Measurements from ENCODE around the gene STK36. TPM values are rescaled to one million over a fixed set of nuclear protein-coding genes. Genes with fewer than 3 reads are reported as not detected.
A peak's percentile ranks its signal among the peaks of the same experiment; 100 is the strongest.

Gene STK36
- total and polyA plus RNA-seq, 8 donors, result 8.3 to 54.0 (median 22.1) TPM

GRCh38 chr2:218732052-218732760 is 60.3 kb downstream of the STK36 start:
- Histone ChIP-seq H3K27me3 (no peaks in the 10 kb centered on the region), H3K27ac (peak overlapping the region in 2 of 4 donors; percentile 8 to 42), H3K4me3 (no peak overlapping the region), H3K4me1 (no peaks in the 10 kb centered on the region), H3K9me3 (no peaks in the 10 kb centered on the region), H3K36me3 (no peaks in the 10 kb centered on the region)
- TF ChIP-seq, protein P1, sequence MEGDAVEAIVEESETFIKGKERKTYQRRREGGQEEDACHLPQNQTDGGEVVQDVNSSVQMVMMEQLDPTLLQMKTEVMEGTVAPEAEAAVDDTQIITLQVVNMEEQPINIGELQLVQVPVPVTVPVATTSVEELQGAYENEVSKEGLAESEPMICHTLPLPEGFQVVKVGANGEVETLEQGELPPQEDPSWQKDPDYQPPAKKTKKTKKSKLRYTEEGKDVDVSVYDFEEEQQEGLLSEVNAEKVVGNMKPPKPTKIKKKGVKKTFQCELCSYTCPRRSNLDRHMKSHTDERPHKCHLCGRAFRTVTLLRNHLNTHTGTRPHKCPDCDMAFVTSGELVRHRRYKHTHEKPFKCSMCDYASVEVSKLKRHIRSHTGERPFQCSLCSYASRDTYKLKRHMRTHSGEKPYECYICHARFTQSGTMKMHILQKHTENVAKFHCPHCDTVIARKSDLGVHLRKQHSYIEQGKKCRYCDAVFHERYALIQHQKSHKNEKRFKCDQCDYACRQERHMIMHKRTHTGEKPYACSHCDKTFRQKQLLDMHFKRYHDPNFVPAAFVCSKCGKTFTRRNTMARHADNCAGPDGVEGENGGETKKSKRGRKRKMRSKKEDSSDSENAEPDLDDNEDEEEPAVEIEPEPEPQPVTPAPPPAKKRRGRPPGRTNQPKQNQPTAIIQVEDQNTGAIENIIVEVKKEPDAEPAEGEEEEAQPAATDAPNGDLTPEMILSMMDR (IDR thresholded peaks at IDR 0.05), result no peak
- WGBS, 2 donors, result 90 to 96% methylated on average over 5 of the region's 5 CpGs
- ATAC-seq (no peak), FAIRE-seq (no peak), DNase-seq (no peak)
- intact Hi-C loops (cut with DNase I), result no loop called here

GRCh38 chr2:218732761-218733158 is 60.9 kb downstream of the STK36 start:
- no peak overlapping the region for H3K4me3 ChIP-seq
- peaks cover 0 to 5% (median 0%) of the 10 kb centered on the region in 3 donors for H3K36me3 ChIP-seq
- TF ChIP-seq, protein P1 (IDR thresholded peaks at IDR 0.05), result no peak
- peak overlapping the region in 2 of 4 donors; percentile 8 to 42 for H3K27ac ChIP-seq
- H3K4me1 ChIP-seq, result no peaks in the 10 kb centered on the region
- ATAC-seq (peak in 1 of 4 donors; percentile 7), DNase-seq (no peak), FAIRE-seq (no peak)
- H3K27me3 ChIP-seq, result no peaks in the 10 kb centered on the region
- 75 to 87% methylated on average over 2 of the region's 2 CpGs for WGBS, 2 donors
- H3K9me3 ChIP-seq, result no peaks in the 10 kb centered on the region
- intact Hi-C loops (cut with DNase I), result no loop called here

- Histone ChIP-seq H3K27me3 (no peaks in the 10 kb centered on the region), H3K9me3 (no peaks in the 10 kb centered on the region), H3K4me1 (no peaks in the 10 kb centered on the region), H3K36me3 (peaks cover 0 to 11% (median 5%) of the 10 kb centered on the region in 3 donors), H3K4me3 (no peak overlapping the region), H3K27ac (peak overlapping the region in 2 of 4 donors; percentile 13 to 49)
- FAIRE-seq (no peak), DNase-seq (peak in 1 of 6 donors; percentile 48), ATAC-seq (peak in 2 of 4 donors; percentile 82 to 86)
- intact Hi-C loops (cut with DNase I), result no loop called here
- TF ChIP-seq, protein P1 (IDR thresholded peaks at IDR 0.05), result no peak
- 77 to 87% methylated on average over 6 of the region's 6 CpGs for WGBS, 2 donors
These were observed 61.5 kb downstream of the STK36 start for GRCh38 chr2:218733171-218734021.

DNA sequence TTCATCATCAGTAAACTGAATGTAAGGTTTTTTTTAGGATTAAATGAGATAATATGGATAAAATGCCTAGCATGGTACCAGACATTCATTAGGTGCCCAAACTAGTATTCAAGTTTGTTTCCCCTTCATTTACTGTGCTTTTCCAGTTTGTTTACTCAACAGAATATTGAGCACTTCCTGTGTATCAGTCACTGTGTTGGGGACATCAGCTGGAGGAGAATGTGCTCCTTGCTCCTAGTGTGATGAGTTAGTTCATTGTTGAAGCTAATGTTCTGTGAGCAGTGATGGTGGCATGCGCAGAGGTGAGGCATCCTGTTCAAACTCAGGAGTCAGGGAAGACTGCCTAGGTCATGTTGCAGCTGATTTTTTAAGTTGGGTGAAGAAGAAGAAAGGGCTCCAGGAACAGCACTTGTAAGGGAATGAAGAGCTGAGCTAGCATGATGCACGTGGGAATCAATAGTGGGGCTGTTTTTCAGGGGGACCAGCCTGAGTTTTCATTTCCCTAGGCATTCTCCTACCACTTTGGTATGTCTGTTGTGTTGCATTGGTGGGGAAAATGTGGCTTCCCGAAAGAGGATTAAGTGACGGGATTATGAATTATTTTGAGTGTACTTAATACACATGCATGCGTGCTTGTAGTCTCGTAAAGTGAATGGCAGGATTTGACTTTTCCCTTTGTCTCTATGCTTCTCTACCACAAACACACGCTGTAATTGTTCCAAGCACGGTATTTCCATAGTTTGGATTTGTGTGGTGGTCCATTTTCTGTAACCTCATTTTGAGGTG is 62.5 kb downstream of the STK36 start:
- Histone ChIP-seq H3K27me3 (no peaks in the 10 kb centered on the region), H3K9me3 (no peaks in the 10 kb centered on the region), H3K36me3 (peaks cover 0 to 17% (median 10%) of the 10 kb centered on the region in 3 donors), H3K4me1 (no peaks in the 10 kb centered on the region), H3K4me3 (no peak overlapping the region), H3K27ac (peak overlapping the region in 2 of 4 donors; percentile 13 to 49)
- FAIRE-seq (no peak), ATAC-seq (peak in 1 of 4 donors; percentile 9), DNase-seq (no peak)
- TF ChIP-seq, protein P1 (IDR thresholded peaks at IDR 0.05), result no peak
- intact Hi-C loops (cut with DNase I), result no loop called here
- WGBS, 2 donors, result 95 to 96% methylated on average over 8 of the region's 8 CpGs

Data from pancreas (tissue), 10 donors.